Body of pancreas (tissue), 4 donors: ENCODE data around the gene MSI2. TPM values are rescaled to one million over a fixed set of nuclear protein-coding genes. Genes with fewer than 3 reads are reported as not detected.

Experiments used
- ATAC-seq: fragments of 150-250 bp; one replicate; pipeline ENCODE4 v1.9.1; 2016
- DNase-seq, 4 donors: peaks; one replicate each; pipeline ENCODE4 v3.0.0-alpha.2; 2019
- H3K27ac ChIP-seq, 4 donors: fragments of 200-600 bp; sonication (generic); 1 replicate in 3 of 4; 2 replicates in 1 of 4; pipeline versions ENCODE4 v1.5.1 to v1.6.1; 2016 to 2019; ENCODE audit warnings: mild to moderate bottlenecking in 1 of 4, mixed read lengths in 1 of 4, moderate library complexity in 1 of 4
- H3K27me3 ChIP-seq, 2 donors: fragments of 200-600 bp; sonication (generic); one replicate each; pipeline ENCODE4 v1.6.0; 2016; ENCODE audit warnings: mild to moderate bottlenecking in 1 of 2
- H3K36me3 ChIP-seq, 2 donors: fragments of 200-600 bp; sonication (generic); replicated peaks in 1 of 2; 2 replicates each; pipeline ENCODE4 v1.5.1; 2016; ENCODE audit warnings: low read depth in 2 of 2; ENCODE audit not compliant: insufficient read depth in 1 of 2
- H3K4me1 ChIP-seq: fragments of 200-600 bp; sonication (generic); one replicate; pipeline ENCODE4 v1.6.0; 2016
- H3K4me3 ChIP-seq, 2 donors: fragments of 200-600 bp; sonication (generic); 1 replicate in 1 of 2; 2 replicates in 1 of 2; pipeline ENCODE4 v1.5.1; 2016 to 2019
- H3K9me3 ChIP-seq, 3 donors: fragments of 200-600 bp; sonication (generic); 1 replicate in 2 of 3; 2 replicates in 1 of 3; pipeline ENCODE4 v1.5.1; 2016
- CTCF ChIP-seq, 7 experiments: fragments of 450-650 bp in 4 of 7; fragments of 200-600 bp in 3 of 7; sonication (generic) in 3 of 7; IDR thresholded peaks; one replicate each; pipeline ENCODE4 v1.5.1; 2016 to 2019; ENCODE audit warnings: antibody characterized with exemption in 7 of 7
- POLR2A ChIP-seq, 3 donors: fragments of 450-650 bp; IDR thresholded peaks; one replicate each; pipeline ENCODE4 v1.6.1; 2016; ENCODE audit warnings: antibody characterized with exemption in 3 of 3, mild to moderate bottlenecking in 2 of 3
- WGBS, 2 donors: methylation state at CpG; one replicate each; pipeline ENCODE4 v1.1.5; 2017; 5-methylcytosine and 5-hydroxymethylcytosine counted together
- intact Hi-C: fragments of 100-400 bp; cut with DNase I; formaldehyde crosslinking; loops from one replicate; pipeline ENCODE4 v1.15.1; 2023
- total RNA-seq, 2 donors: library from RNA; depleted of rRNA; stranded (reverse); fragments of >200 nt; gene quantifications; one replicate each; pipeline ENCODE4 v1.1.0, GENCODE V29; 2016

The MSI2 gene
- total RNA-seq, 2 donors from 2014 or later: 21.1 to 28.5 TPM

GRCh38 chr17:57234061-57234738 lies 22.1 kb upstream of the MSI2 start:
- H3K9me3 ChIP-seq: no peaks in the 10 kb centered on the region
- ATAC-seq (no peak), DNase-seq (no peak)
- TF ChIP-seq POLR2A (IDR thresholded peaks at IDR 0.05): no peak
- no peak for TF ChIP-seq CTCF (IDR thresholded peaks at IDR 0.05)
- no peaks in the 10 kb centered on the region for H3K36me3 ChIP-seq
- no peaks in the 10 kb centered on the region for H3K27me3 ChIP-seq
- no peak overlapping the region for H3K27ac ChIP-seq
- peaks cover 3% of the 10 kb centered on the region for H3K4me1 ChIP-seq
- intact Hi-C loops: no loop called here
- no peak overlapping the region for H3K4me3 ChIP-seq
- 53 to 74% methylated on average over 2 of the region's 2 CpGs for WGBS, 2 donors

GRCh38 chr17:57234739-57235092 lies 21.6 kb upstream of the MSI2 start:
- ATAC-seq: no peak
- DNase-seq: no peak
- peaks cover 3% of the 10 kb centered on the region for H3K4me1 ChIP-seq
- H3K9me3 ChIP-seq: no peaks in the 10 kb centered on the region
- H3K36me3 ChIP-seq: no peaks in the 10 kb centered on the region
- WGBS, 2 donors: 42 to 64% methylated on average over 1 of the region's 1 CpG
- H3K27ac ChIP-seq: no peak overlapping the region
- H3K4me3 ChIP-seq: no peak overlapping the region
- intact Hi-C loops: no loop called here
- H3K27me3 ChIP-seq: no peaks in the 10 kb centered on the region
- TF ChIP-seq CTCF (IDR thresholded peaks at IDR 0.05) (no peak), POLR2A (IDR thresholded peaks at IDR 0.05) (no peak)

- no peaks in the 10 kb centered on the region for H3K27me3 ChIP-seq
- ATAC-seq (no peak), DNase-seq (no peak)
- TF ChIP-seq POLR2A (IDR thresholded peaks at IDR 0.05): no peak
- 82 to 88% methylated on average over 6 of the region's 6 CpGs for WGBS, 2 donors
- peaks cover 3% of the 10 kb centered on the region for H3K4me1 ChIP-seq
- H3K27ac ChIP-seq: no peak overlapping the region
- no peaks in the 10 kb centered on the region for H3K36me3 ChIP-seq
- no peak overlapping the region for H3K4me3 ChIP-seq
- intact Hi-C loops: no loop called here
- no peaks in the 10 kb centered on the region for H3K9me3 ChIP-seq
Observed at GRCh38 chr17:57235124-57235523, 21.2 kb upstream of the MSI2 start.

GRCh38 chr17:57236686-57237299 lies 19.5 kb upstream of the MSI2 start:
- Histone ChIP-seq H3K4me1 (no peaks in the 10 kb centered on the region), H3K4me3 (no peak overlapping the region), H3K27ac (no peak overlapping the region), H3K27me3 (no peaks in the 10 kb centered on the region), H3K36me3 (no peaks in the 10 kb centered on the region), H3K9me3 (no peaks in the 10 kb centered on the region)
- DNase-seq (no peak), ATAC-seq (no peak)
- TF ChIP-seq CTCF (IDR thresholded peaks at IDR 0.05): no peak
- TF ChIP-seq POLR2A (IDR thresholded peaks at IDR 0.05): no peak
- WGBS, 2 donors: 90% methylated on average over 5 of the region's 5 CpGs
- intact Hi-C loops: no loop called here

- WGBS, 2 donors: 75 to 79% methylated on average over 3 of the region's 3 CpGs
- no peaks in the 10 kb centered on the region for H3K4me1 ChIP-seq
- no peaks in the 10 kb centered on the region for H3K27me3 ChIP-seq
- no peak for DNase-seq
- ATAC-seq: no peak
- no peaks in the 10 kb centered on the region for H3K36me3 ChIP-seq
- H3K27ac ChIP-seq: no peak overlapping the region
- no peaks in the 10 kb centered on the region for H3K9me3 ChIP-seq
- intact Hi-C loops: loop anchor here (5.0 to 10.0 kb wide), 3 partner anchors 424 to 594 kb away; partner anchors contain the start of gene CCDC182
- no peak overlapping the region for H3K4me3 ChIP-seq
- no peak for TF ChIP-seq CTCF (IDR thresholded peaks at IDR 0.05)
- no peak for TF ChIP-seq POLR2A (IDR thresholded peaks at IDR 0.05)
Observed at GRCh38 chr17:57240648-57241047, 15.7 kb upstream of the MSI2 start.
